K562 (cell line): ENCODE measurements around the gene PAXIP1. TPM values are rescaled to one million over a fixed set of nuclear protein-coding genes. Genes with fewer than 3 reads are reported as not detected.

Experiments
- ATF1 ChIP-seq, 2 experiments: fragments of 450-650 bp in 1 of 2; IDR thresholded peaks; 2 replicates each; pipeline ENCODE4 v1.6.1; 2016; ENCODE audit warnings: missing compliant biosample characterization in 1 of 2, missing genetic modification characterization in 1 of 2
- CEBPB ChIP-seq: fragments of 450-650 bp; IDR thresholded peaks from 2 replicates; pipeline ENCODE4 v1.6.1; 2016; ENCODE audit warnings: missing genetic modification characterization, missing compliant biosample characterization
- CTBP1 ChIP-seq: fragments of 450-650 bp; IDR thresholded peaks from 2 replicates; pipeline ENCODE4 v1.6.1; 2016; ENCODE audit warnings: borderline replicate concordance
- FOXK1 ChIP-seq: sonication (generic); formaldehyde crosslinking; IDR thresholded peaks from 2 replicates; pipeline ENCODE4 v1.8.0; 2022; ENCODE audit warnings: missing genetic modification reagents, mild to moderate bottlenecking, borderline replicate concordance
- KLF13 ChIP-seq: fragments of 450-650 bp; IDR thresholded peaks from 2 replicates; pipeline ENCODE4 v1.6.1; 2016; ENCODE audit warnings: missing genetic modification characterization, low read depth, mild to moderate bottlenecking, missing compliant biosample characterization, moderate library complexity, borderline replicate concordance
- MAZ ChIP-seq, 2 experiments: fragments of 450-650 bp in 1 of 2; sonication (generic) in 1 of 2; formaldehyde crosslinking; IDR thresholded peaks in 1 of 2; conservative IDR thresholded peaks in 1 of 2; 2 replicates each; pipeline versions ENCODE4 v1.4.0 to v1.5.0; 2020; ENCODE audit warnings: mild to moderate bottlenecking in 1 of 2, missing genetic modification reagents in 1 of 2
- MEIS2 ChIP-seq: fragments of 450-650 bp; IDR thresholded peaks from 2 replicates; pipeline ENCODE4 v1.6.1; 2014; ENCODE audit warnings: mild to moderate bottlenecking; ENCODE audit not compliant: partially characterized antibody
- RCOR1 ChIP-seq, 2 experiments: IDR thresholded peaks; 2 replicates each; pipeline ENCODE4 v1.6.1; 2012; ENCODE audit warnings: low read depth in 2 of 2, low read length in 2 of 2, borderline replicate concordance in 1 of 2, improper control_type of control experiment in 1 of 2
- SMAD1 ChIP-seq: fragments of 150-350 bp; IDR thresholded peaks from 2 replicates; pipeline ENCODE4 v1.6.1; 2014; ENCODE audit warnings: low read length, low read depth; ENCODE audit not compliant: partially characterized antibody
- SOX6 ChIP-seq: fragments of 450-650 bp; IDR thresholded peaks from 2 replicates; pipeline ENCODE4 v1.6.1; 2014; ENCODE audit warnings: mild to moderate bottlenecking
- SRF ChIP-seq, 2 experiments: fragments of 250-450, 450-650 bp in 1 of 2; sonication (Bioruptor Pico) in 1 of 2; sonication (generic) in 1 of 2; formaldehyde crosslinking; IDR thresholded peaks; 2 replicates each; pipeline versions ENCODE4 v1.5.0 to v1.5.1; 2020 to 2022; ENCODE audit warnings: mild to moderate bottlenecking in 1 of 2, missing genetic modification reagents in 1 of 2
- YY1 ChIP-seq, 3 experiments: IDR thresholded peaks; 2 replicates each; pipeline ENCODE4 v1.6.1; 2011; ENCODE audit warnings: low read length in 2 of 3, mild to moderate bottlenecking in 2 of 3, moderate library complexity in 2 of 3, borderline replicate concordance in 1 of 3, control low read depth in 1 of 3, low read depth in 1 of 3; ENCODE audit not compliant: insufficient read depth in 3 of 3, insufficient replicate concordance in 2 of 3, control insufficient read depth in 1 of 3, insufficient read length in 1 of 3; ENCODE audit errors: extremely low read depth in 1 of 3
- polyA plus RNA-seq, 8 experiments: library from polyadenylated mRNA; depleted of rRNA in 4 of 8; stranded (reverse) in 5 of 8; unstranded in 3 of 8; fragments of >200 nt; fragmentation: Nextera tagmentation in 2 of 8; fragmentation: Illumina TruSeq in 1 of 8; extraction: Ambion mirVana in 2 of 8; extraction: Trizol in 1 of 8; gene quantifications; 2 replicates each; pipeline versions ENCODE4 v1.2.1 to v1.2.3, GENCODE V29; 2011 to 2014; ENCODE audit warnings: inconsistent platforms in 1 of 8, missing spikeins in 1 of 8
- total RNA-seq, 7 experiments: library from RNA; depleted of rRNA in 6 of 7; stranded (reverse); fragments of >200 nt in 6 of 7; fragmentation: Illumina TruSeq in 2 of 7; extraction: Trizol in 2 of 7; gene quantifications; 2 replicates each; pipeline versions ENCODE4 v1.2.1 to v1.2.3, GENCODE V29; 2011 to 2021; ENCODE audit warnings: low replicate concordance in 1 of 7
- TF ChIP-seq, protein P1 (sequence below), 2 experiments: fragments of 450-650 bp; formaldehyde crosslinking in 1 of 2; IDR thresholded peaks; 2 replicates each; pipeline versions ENCODE4 v1.4.0 to v1.6.1; 2014 to 2020; ENCODE audit warnings: mild to moderate bottlenecking in 2 of 2, borderline replicate concordance in 1 of 2, low read depth in 1 of 2
- TF ChIP-seq, protein P2 (sequence below): fragments of 450-650 bp; formaldehyde crosslinking; IDR thresholded peaks from 2 replicates; pipeline ENCODE4 v1.4.0; 2020; ENCODE audit warnings: mild to moderate bottlenecking, moderate library complexity
- TF ChIP-seq, protein P3 (sequence below): fragments of 450-650 bp; IDR thresholded peaks from 2 replicates; pipeline ENCODE4 v1.6.1; 2016

Gene PAXIP1
- total and polyA plus RNA-seq, 9 of the 15 experiments (the other 6 are each of a cell fraction or from before 2014, with no cell fraction given): 9.7 to 37.9 (median 28.4) TPM

DNA sequence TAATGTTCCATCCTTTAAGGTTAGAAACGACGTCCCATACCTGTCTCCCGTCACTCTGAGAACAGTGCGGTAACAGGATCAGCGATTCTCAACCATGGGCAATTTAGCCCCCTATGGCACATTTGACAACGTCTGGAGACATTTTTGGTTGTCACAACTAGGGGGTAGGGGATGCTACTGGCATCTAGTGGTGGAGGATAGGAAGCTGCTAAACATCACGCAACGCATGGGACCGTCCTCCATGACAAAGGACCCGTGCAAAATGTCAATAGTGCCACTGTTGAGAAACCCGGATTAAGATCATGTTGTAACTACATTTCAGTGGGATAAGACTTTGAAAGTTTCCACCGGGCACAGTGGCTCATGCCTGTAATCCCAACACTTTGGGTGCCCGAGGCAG, 5.0 kb upstream of the PAXIP1 start (continued):
- TF ChIP-seq, protein P1, sequence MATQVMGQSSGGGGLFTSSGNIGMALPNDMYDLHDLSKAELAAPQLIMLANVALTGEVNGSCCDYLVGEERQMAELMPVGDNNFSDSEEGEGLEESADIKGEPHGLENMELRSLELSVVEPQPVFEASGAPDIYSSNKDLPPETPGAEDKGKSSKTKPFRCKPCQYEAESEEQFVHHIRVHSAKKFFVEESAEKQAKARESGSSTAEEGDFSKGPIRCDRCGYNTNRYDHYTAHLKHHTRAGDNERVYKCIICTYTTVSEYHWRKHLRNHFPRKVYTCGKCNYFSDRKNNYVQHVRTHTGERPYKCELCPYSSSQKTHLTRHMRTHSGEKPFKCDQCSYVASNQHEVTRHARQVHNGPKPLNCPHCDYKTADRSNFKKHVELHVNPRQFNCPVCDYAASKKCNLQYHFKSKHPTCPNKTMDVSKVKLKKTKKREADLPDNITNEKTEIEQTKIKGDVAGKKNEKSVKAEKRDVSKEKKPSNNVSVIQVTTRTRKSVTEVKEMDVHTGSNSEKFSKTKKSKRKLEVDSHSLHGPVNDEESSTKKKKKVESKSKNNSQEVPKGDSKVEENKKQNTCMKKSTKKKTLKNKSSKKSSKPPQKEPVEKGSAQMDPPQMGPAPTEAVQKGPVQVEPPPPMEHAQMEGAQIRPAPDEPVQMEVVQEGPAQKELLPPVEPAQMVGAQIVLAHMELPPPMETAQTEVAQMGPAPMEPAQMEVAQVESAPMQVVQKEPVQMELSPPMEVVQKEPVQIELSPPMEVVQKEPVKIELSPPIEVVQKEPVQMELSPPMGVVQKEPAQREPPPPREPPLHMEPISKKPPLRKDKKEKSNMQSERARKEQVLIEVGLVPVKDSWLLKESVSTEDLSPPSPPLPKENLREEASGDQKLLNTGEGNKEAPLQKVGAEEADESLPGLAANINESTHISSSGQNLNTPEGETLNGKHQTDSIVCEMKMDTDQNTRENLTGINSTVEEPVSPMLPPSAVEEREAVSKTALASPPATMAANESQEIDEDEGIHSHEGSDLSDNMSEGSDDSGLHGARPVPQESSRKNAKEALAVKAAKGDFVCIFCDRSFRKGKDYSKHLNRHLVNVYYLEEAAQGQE (IDR thresholded peaks at IDR 0.05; ENCODE audit: borderline replicate concordance): peak; percentile 29; the same call in 1 of the 2 replicates
- TF ChIP-seq, protein P1 (CRISPR knock-in tag; IDR thresholded peaks at IDR 0.05; ENCODE audit: low read depth): no peak
- peak; percentile 45; the same call in 1 of the 2 replicates for TF ChIP-seq CTBP1
- peak; percentile 12 for TF ChIP-seq MEIS2
- TF ChIP-seq ATF1 (CRISPR knock-in tag; IDR thresholded peaks at IDR 0.05): no peak
- TF ChIP-seq ATF1 (tag; IDR thresholded peaks at IDR 0.05): peak; percentile 41; the same call in 1 of the 2 replicates
- TF ChIP-seq KLF13 (tag): 0 out of 2 replicates have a peak, but pooled peaks have one; percentile 32
- peak; percentile 55 for TF ChIP-seq CEBPB (tag)
- peak in 1 of 2 experiments; percentile 49; a peak in 1 of 4 replicates for TF ChIP-seq RCOR1 (IDR thresholded peaks at IDR 0.05; ENCODE audit: borderline replicate concordance in 1 of 2, low read depth in 2 of 2, low read length in 2 of 2)
- peak in 1 of 3 experiments; percentile 64 for TF ChIP-seq YY1 (IDR thresholded peaks at IDR 0.05; ENCODE audit: borderline replicate concordance in 1 of 3, control insufficient read depth in 1 of 3, extremely low read depth in 1 of 3, insufficient read depth in 3 of 3, insufficient read length in 1 of 3, insufficient replicate concordance in 2 of 3, low read depth in 1 of 3, low read length in 2 of 3)
- TF ChIP-seq, protein P2, sequence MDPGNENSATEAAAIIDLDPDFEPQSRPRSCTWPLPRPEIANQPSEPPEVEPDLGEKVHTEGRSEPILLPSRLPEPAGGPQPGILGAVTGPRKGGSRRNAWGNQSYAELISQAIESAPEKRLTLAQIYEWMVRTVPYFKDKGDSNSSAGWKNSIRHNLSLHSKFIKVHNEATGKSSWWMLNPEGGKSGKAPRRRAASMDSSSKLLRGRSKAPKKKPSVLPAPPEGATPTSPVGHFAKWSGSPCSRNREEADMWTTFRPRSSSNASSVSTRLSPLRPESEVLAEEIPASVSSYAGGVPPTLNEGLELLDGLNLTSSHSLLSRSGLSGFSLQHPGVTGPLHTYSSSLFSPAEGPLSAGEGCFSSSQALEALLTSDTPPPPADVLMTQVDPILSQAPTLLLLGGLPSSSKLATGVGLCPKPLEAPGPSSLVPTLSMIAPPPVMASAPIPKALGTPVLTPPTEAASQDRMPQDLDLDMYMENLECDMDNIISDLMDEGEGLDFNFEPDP: no peak
- 0 out of 2 replicates have a peak, but pooled peaks have one; percentile 56 for TF ChIP-seq FOXK1 (CRISPR knock-in tag)
- TF ChIP-seq SMAD1: no peak
- TF ChIP-seq SOX6: peak; percentile 37; the same call in 1 of the 2 replicates
- 0 out of 4 replicates have a peak, but pooled peaks of 1 of the 2 experiments have one; percentile 36 for TF ChIP-seq MAZ (CRISPR knock-in tag; conservative IDR thresholded peaks at IDR 0.05 in 1 of 2, IDR thresholded peaks at IDR 0.05 in 1 of 2)
- TF ChIP-seq SRF (CRISPR knock-in tag; IDR thresholded peaks at IDR 0.05): no peak
- TF ChIP-seq, protein P3, sequence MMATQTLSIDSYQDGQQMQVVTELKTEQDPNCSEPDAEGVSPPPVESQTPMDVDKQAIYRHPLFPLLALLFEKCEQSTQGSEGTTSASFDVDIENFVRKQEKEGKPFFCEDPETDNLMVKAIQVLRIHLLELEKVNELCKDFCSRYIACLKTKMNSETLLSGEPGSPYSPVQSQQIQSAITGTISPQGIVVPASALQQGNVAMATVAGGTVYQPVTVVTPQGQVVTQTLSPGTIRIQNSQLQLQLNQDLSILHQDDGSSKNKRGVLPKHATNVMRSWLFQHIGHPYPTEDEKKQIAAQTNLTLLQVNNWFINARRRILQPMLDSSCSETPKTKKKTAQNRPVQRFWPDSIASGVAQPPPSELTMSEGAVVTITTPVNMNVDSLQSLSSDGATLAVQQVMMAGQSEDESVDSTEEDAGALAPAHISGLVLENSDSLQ: 0 out of 2 replicates have a peak, but pooled peaks have one; percentile 6
